Epithelial cell of prostate (primary cell): ENCODE measurements around the gene MYL3.

Experiments used
- DNase-seq: peaks from one replicate; pipeline ENCODE4 v3.0.0-alpha.2; 2011; ENCODE audit warnings: low read depth, low spot score
- H3K27ac ChIP-seq: fragments of 450-650 bp; 2 replicates; pipeline ENCODE4 v1.5.1; 2017; ENCODE audit warnings: mild to moderate bottlenecking

Gene MYL3

DNA sequence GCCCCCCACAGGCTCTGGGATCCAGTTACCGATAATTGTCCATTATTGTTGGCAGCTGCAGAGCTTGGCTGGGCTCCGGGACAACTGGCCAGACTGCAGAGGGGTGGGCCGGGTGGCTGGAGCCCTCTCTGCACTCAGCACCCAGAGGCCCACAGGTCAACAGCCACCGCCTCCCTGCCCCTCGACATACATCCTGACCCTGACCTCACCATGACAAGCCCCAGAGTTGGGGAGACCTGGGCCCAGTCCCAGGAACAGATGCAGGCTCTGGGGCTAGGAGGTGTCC is 36.7 kb upstream of the MYL3 start:
- H3K27ac ChIP-seq, result no peak overlapping the region
- no peak for DNase-seq

DNA sequence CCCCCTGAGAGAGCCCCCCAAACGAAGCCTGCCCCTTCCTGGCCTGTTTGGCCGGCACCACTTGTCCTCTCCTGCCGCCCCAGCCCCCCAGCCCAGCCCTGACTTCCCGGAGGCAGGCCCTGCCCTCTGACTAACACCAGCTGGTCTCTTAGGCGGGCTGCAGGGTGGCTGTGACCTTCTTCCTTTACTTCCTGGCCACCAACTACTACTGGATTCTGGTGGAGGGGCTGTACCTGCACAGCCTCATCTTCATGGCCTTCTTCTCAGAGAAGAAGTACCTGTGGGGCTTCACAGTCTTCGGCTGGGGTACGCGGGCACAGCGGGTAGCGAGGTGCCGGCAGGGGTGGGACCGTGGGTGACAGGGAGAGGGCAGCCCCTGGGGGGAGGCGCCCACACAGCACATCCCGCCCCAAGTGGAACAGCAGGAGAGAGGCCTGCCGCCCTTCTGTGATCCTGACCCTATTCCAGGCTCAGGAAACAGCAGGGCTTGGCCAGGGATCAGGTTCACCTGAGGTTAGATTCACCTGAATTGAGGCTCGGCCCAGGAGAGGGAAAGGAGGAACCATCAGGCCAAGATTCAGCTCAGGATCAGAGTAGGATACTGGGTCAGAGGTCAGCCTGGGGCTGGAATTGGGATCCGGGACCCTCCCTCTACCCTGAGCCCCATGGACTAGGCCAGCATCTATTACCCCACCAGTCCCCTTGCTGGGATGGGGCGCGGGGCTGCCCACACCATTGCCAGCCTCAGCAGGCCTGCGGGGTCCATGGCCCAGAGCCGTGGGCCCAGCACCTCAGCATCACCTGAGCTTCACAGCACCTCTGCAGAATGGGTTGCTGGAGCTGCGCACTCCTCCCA is 36.1 kb upstream of the MYL3 start:
- no peak for DNase-seq
- H3K27ac ChIP-seq, result no peak overlapping the region

DNA sequence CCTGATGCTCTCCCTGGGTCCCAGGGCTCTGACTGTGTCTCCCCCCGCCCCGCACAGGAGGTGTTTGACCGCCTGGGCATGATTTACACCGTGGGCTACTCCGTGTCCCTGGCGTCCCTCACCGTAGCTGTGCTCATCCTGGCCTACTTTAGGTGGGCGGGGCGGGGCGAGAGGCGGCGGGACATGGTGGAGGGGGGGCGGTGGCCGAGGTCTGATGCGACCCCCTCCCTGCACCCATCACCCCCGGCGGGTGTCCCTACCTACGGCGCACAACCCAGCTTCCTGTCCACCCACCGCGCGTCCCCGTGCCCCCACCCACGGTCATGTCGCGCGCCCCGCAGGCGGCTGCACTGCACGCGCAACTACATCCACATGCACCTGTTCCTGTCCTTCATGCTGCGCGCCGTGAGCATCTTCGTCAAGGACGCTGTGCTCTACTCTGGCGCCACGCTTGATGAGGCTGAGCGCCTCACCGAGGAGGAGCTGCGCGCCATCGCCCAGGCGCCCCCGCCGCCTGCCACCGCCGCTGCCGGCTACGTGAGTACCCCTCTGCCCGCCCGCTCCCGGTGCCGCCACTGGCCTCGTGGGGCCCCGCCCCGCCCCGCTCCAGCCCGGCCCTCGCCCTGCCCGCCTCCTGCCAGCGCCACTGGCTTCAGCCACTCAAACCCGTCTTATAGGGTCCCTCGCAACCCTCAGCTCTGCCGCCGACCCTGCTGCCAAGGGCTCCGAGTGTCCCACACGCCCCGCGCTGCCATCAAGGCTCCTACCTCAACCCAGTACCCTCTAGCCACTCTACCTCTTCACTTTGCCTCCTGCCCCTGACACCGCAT is 35.3 kb upstream of the MYL3 start:
- DNase-seq, result no peak

DNA sequence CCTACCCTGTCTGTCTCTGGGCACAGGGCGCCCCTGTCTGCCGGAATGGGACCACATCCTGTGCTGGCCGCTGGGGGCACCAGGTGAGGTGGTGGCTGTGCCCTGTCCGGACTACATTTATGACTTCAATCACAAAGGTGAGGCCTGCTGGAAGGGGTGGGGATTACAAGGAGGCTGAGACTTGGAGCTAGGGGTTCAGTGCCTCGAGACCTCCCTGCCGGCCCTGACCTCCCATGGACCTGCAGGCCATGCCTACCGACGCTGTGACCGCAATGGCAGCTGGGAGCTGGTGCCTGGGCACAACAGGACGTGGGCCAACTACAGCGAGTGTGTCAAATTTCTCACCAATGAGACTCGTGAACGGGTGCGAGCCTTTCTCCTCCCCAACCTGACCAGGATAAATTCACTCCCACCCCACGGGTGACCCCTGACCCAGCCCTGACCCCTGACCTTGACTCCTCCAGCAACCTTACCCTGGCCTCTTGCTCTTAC is 34.6 kb upstream of the MYL3 start:
- H3K27ac ChIP-seq, result no peak overlapping the region
- no peak for DNase-seq

More for the DNA sequence above, 35.3 kb upstream of the MYL3 start:
- H3K27ac ChIP-seq, result no peak overlapping the region

DNA sequence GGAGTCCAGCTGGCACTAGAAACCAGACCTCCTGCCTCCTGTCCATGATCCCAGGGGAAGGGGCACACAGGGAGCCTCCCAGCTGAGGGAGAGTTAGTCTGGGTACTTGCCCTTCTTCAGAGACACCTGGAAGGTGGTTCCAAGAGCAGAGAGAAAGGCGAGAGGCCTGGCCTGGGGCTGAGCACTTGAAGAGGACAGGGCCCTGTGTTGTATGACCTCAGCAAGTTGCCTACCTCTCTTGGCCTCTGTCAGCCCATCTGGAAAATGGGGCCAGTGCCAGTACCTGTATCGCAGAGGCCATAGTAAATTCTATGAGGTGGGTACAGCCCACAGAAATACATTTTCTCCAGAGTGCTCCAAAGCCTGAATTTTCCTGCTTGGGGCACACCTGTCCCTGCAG is 33.8 kb upstream of the MYL3 start:
- DNase-seq, result no peak
- no peak overlapping the region for H3K27ac ChIP-seq

DNA sequence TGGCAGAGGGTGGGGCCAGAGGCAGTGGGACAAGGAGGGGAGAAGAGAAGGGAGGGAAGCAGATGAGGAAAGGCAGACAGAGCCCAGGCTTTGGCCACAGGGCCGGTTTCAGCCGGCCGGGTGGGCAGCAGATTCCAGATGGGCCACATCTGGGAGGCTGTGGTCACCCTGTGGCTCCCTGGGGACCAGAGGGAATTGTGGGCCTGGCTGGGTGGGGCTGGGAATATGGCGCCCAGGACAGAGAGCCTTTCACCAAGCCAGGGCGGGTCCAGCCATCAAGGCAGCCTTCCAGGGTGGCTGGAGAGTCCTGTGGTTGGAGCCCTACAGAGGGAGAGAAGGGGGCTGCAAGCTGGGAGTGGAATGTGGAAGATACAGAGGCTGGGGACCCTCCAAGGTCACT is 33.1 kb upstream of the MYL3 start:
- DNase-seq, result no peak
- no peak overlapping the region for H3K27ac ChIP-seq

DNA sequence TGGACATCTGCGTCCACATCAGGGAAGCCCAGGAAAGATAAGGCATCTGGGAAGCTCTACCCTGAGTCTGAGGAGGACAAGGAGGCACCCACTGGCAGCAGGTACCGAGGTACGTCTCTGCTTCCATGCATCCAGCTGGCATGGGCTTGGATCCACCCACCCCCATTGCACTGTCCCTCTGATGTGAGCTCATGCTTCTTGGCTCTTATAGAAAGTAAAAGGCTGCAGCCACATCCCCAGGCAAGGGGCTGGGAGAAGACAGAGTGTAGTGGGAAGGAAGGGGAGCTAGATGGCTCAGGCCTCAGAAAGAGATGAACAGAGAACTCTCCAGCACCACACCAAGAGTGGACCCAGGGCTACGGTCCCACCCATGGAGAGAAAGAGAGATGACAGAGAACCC is 32.5 kb upstream of the MYL3 start:
- no peak for DNase-seq
- H3K27ac ChIP-seq, result no peak overlapping the region

DNA sequence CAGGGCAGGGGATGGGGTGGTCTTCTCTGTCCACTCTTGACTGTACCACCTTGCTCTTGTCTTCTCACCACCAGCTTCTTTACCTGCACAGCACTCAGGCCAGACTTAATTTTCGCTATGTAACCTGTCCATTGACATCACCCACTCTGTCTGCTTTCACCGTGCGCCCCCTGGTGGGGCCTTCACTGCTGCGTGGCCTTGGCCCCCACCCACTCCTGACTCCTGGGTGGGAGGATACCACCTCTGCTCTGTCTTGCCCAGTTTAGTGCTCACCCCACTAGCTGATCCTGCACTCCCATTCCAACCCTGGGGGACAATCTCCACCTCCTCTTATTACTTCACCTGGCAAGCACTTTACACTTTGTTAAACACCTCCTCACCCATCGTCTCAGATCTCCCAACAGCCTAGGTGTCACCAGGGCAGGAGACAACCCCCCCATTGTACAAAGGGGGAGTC is 32.0 kb upstream of the MYL3 start:
- no peak for DNase-seq
- H3K27ac ChIP-seq, result no peak overlapping the region

DNA sequence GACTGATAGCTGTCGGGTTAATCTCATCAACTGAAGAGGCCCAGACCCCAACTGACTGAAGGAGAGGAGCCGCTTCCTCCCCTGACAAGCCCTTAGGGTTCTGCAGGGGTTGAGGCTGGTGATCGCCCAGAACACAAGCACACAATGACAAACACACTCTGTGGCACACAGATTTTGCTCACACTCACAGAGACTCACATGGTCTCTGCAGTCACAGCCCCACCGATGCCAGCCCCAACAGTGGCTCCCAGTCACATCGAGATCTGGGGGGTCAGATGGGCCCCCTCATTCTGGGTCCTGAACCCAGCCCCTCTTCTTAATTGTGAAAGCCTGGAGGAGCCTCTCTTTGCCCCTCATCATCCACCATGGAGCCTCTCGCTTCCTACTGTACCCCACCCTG is 31.0 kb upstream of the MYL3 start:
- H3K27ac ChIP-seq, result no peak overlapping the region
- DNase-seq, result no peak

DNA sequence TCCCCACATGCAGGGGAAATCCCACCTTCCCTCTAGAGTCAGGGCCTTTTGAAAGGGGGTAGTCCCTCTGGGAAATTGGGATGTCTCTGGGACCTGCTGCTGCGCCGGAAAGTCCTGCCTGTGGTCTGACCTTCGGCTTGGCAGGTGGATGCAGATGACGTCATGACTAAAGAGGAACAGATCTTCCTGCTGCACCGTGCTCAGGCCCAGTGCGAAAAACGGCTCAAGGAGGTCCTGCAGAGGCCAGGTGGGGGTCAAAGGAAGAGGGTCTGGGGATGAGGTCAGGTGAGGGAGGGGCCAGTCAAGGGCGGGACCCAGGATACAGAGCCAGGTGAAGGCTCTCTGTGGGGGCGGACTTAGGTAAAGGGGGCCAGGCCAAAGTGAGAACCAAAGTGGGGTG is 30.5 kb upstream of the MYL3 start:
- DNase-seq, result no peak

DNA sequence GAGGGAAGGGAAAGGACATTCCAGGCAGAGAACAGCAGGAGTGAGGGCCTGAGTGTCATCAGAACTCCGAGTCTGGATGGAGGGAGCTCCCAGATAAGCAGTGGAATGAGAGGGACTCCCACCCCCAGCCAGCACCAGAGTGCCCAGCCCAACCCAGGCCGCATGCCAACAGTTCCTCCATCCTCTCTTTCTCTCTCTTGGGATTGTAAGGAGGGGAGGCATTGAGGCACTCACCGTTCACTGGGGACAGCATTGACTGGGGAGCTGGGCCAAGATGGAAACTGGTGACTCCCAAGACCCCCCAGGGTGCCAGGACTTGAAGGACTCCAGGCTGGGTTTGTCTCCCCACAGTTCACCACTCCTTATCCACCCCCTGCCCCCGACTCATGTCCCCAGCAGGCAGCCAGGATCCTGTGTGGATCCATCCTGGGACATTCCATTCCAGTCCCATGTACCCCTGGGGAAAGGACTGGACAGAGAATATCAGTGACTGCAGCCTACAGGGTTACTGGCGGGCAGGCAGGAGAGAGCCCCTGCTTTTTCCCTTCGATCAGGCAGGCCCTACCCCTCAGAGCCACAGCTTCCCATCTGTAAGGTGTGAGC is 30.0 kb upstream of the MYL3 start:
- H3K27ac ChIP-seq, result no peak overlapping the region
- no peak for DNase-seq

More for the DNA sequence above, 30.5 kb upstream of the MYL3 start:
- no peak overlapping the region for H3K27ac ChIP-seq

DNA sequence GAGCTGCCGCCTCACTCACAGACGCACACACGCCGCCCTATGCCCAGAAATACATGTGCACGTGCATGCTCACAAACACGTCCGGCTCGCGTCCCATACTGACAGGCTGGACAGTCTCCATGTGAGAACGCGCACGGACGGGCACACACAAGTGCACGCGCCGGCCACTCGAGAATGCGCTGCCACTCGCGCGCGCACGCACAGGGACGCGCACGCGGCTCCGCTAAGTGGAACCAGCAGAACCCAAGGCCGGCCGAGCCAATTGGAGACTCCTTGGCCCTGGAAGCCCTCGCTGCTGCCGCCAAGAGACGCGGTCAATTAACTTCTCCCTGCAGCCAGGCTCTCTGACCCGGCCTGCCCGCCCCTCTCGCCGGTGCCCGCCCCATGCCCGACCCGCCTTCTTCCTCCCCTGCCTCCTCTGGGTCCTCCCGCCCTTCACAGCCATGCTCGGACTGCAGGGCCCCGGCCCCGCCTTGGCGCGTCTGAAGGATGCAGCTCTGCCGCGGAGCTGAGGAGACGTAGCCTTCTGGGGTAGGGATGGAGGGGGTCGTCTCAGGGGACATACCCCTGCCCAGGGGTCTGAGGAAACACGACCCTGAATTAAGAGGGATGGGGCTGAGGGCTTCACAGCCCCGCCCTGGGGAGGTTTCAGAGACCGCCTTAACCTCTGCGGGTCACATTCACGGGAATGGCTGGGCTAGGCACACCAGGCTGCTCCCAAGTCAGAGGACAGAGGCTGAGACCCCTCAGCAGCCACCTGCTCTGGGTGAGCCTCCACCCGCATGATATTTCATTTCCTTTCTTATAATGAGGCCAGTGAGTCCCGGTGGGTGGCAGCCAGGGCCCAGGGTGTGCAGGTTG is 29.3 kb upstream of the MYL3 start:
- no peak overlapping the region for H3K27ac ChIP-seq
- DNase-seq, result no peak

DNA sequence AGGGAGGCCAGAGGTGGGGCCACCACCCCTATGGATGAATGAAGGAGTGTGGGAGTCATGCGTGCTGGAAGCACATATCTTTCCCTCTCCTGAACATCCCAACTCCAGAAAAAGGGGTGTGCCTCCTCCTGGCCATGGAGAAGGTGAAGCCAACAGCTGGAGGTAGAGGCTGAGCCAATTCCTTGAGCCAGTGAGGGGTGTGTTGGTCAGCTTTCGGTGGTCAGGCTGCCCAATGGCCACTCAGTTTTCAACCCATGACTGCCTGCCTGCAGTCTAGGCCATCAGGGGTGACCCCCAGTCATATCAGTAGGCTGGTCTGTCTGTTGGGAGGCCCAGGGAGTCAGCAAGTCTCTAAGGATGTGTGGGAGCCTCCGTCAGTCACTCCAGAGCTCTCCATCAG is 27.9 kb upstream of the MYL3 start:
- no peak overlapping the region for H3K27ac ChIP-seq
- no peak for DNase-seq

DNA sequence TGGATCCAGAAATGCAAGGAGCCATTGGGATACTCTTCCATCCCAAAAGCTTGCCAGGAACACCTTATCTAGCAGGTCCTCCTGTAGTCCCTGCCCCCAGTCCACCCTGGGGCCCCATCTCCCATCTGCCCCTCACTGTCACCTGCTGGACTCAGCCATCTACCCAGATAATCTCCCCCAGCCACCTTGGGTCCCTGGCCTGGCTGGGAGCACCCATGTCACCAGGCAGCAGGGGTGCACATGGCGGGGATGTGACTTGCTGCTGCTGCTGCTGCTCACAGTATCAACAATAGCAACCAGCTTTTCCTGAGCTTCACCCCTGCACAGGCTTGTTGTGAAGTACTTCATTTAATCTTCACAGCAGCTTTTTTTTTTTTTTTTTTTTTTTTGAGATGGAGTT is 26.9 kb upstream of the MYL3 start:
- H3K27ac ChIP-seq, result no peak overlapping the region
- no peak for DNase-seq

DNA sequence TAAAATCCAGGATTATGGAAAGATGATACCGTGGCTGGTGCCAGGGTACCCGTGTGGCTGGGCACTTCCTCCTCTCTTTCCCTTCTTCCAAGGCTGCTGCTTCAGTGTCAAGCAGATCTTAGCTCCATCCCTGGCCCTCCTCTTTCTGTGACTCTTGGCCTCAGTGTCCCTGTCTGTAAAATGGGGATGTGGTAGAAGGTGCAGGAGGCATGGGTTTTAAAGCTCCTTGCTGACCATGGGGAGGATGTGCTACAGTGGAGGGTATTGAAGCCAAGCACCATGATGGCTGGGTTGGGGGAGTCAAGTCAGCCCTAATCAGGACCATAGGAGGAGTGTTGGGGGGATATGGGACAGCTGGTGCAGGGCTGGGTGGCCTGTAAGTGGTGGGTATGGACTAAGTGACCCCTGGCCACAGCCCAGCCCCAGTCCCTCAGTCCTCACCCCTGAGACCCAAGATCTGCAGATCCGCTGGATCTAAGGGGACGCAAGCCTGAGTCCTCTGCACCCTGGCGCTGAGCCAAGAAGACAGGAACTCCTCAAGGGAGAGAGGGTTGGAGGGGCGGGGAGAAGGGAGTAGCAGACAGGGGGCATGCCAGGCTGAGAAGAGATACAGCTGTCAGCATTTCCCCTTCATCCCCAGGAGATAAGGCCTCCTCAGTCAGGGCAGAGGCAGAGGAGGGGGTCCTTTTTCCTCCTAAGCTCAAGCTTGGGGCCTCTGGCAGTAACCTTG is 26.3 kb upstream of the MYL3 start:
- DNase-seq, result no peak
- H3K27ac ChIP-seq, result no peak overlapping the region

DNA sequence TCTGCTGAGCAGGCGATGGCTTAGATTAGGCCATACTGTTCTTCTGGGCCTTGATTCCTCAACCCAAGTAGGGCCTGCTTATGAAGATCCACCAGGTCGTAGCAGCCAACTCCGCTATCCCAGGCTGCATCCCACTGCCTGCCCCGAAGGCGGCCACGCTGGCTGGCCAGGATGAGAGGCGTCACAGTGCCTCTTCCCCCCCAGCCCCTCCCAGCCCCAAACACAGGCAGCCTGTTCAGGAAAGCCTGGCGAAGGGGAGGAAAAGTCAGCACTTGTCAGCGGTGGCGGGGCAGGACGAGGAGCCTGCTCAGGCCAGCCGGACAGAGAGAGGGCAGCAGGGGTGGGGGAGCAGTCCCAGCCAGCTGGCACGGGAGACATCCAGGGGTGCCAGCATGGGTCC is 25.5 kb upstream of the MYL3 start:
- DNase-seq, result no peak
- H3K27ac ChIP-seq, result no peak overlapping the region

DNA sequence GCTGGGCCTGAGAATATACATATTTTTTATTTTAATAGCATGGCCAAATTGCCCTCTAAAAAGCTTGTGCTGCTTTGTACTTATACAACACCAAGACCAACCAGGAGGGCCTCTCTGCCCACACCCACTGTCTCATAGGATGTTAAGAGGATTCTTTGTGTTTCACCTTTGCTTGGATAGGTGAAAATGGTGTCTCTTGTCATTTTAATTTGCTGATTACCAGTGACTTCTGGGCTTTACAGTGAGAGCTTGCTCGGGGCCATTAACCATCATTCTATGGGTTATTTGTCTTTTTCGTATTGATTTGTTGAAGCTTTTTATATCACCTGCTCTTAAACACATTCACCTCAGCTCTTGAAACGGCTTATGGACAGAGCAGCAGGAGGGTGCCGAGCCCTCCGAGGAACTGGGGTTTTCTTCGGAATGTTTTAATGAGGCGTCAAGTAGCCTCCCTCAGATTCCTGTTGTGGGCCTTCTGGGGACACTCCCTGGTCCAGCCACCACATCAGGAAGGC is 24.8 kb upstream of the MYL3 start:
- DNase-seq, result no peak
- no peak overlapping the region for H3K27ac ChIP-seq

DNA sequence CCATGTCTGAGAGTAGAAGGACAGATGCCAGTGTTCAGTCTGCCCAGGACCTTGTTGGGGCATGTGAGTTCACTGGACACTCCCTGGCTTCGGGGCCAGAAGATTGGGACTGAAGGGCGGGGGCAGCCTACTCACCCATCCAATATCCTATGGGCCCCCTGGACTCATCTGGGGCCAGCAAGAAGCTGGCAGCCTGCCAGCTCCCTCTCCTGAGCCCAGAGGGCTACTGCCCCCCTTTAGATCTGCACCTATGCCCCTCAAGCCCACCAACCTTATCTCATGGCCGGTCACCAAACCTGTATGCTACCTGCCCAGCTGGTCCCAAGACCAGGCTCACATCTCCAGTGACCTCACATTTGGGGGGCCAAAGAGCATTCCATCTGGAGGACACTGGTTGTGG is 22.4 kb upstream of the MYL3 start:
- DNase-seq, result no peak
- no peak overlapping the region for H3K27ac ChIP-seq

DNA sequence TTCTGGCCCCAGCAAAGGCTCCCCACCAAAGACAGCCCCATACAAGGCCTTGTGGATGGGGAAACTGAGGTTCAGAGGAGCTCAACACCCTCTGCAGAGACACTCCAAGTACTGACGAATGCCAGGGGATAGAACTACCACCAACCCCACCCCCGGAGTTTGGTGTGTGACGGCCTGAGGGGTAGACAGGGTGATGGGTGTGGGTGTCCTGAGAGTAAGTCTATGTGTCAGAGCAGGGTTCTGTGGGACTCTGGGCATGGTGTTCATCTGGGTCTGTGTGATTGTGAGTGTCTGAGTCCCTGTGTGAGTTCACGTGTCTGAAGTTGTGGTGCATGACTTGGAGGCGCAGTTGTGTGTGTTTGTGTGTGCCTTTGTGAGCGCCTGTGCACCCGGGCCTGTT is 21.7 kb upstream of the MYL3 start:
- DNase-seq, result no peak
- no peak overlapping the region for H3K27ac ChIP-seq
